Astrocyte of the spinal cord (primary cell): ENCODE data around the gene BAZ1A.
A peak's percentile ranks its signal among the peaks of the same experiment; 100 is the strongest.

ENCODE experiments used
- DNase-seq: peaks from one replicate; pipeline ENCODE4 v3.0.0; 2011; ENCODE audit warnings: low read depth, low spot score
- H3K4me3 ChIP-seq: 2 replicates; pipeline ENCODE4 v1.5.1; 2011; ENCODE audit warnings: low read depth, mild to moderate bottlenecking, low read length, moderate library complexity
- in situ Hi-C: cut with HindIII; loops from 2 replicates; pipeline ENCODE4 v1.10.0; 2017; ENCODE audit warnings: low sequenced_read_pairs
- TF ChIP-seq, protein P1 (sequence below): IDR thresholded peaks from 2 replicates; pipeline ENCODE4 v1.5.1; 2012; ENCODE audit warnings: low read depth, mild to moderate bottlenecking, low read length, inconsistent platforms

BAZ1A gene

DNA sequence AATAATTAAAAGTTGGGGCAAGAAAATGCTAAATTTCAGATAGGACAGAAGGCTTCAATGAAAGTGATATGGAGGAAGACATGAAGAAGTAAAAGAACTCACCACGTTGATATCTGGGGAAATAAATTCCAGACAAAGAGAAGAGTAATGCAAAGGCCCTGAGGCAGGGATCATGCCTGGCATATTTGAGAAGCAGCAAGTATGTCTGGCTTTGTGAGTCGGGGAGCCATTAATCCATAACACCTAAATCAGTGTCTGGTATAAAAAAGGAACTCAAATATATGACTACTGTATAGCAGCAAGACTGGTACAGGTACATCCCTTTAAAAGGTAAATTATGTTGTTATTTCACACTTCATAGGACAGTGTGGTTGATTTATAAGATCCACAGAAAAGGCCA, 16.4 kb downstream of the BAZ1A start:
- DNase-seq = no peak
- TF ChIP-seq, protein P1, sequence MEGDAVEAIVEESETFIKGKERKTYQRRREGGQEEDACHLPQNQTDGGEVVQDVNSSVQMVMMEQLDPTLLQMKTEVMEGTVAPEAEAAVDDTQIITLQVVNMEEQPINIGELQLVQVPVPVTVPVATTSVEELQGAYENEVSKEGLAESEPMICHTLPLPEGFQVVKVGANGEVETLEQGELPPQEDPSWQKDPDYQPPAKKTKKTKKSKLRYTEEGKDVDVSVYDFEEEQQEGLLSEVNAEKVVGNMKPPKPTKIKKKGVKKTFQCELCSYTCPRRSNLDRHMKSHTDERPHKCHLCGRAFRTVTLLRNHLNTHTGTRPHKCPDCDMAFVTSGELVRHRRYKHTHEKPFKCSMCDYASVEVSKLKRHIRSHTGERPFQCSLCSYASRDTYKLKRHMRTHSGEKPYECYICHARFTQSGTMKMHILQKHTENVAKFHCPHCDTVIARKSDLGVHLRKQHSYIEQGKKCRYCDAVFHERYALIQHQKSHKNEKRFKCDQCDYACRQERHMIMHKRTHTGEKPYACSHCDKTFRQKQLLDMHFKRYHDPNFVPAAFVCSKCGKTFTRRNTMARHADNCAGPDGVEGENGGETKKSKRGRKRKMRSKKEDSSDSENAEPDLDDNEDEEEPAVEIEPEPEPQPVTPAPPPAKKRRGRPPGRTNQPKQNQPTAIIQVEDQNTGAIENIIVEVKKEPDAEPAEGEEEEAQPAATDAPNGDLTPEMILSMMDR = no peak
- H3K4me3 ChIP-seq = no peak overlapping the region
- in situ Hi-C loops = no loop called here

DNA sequence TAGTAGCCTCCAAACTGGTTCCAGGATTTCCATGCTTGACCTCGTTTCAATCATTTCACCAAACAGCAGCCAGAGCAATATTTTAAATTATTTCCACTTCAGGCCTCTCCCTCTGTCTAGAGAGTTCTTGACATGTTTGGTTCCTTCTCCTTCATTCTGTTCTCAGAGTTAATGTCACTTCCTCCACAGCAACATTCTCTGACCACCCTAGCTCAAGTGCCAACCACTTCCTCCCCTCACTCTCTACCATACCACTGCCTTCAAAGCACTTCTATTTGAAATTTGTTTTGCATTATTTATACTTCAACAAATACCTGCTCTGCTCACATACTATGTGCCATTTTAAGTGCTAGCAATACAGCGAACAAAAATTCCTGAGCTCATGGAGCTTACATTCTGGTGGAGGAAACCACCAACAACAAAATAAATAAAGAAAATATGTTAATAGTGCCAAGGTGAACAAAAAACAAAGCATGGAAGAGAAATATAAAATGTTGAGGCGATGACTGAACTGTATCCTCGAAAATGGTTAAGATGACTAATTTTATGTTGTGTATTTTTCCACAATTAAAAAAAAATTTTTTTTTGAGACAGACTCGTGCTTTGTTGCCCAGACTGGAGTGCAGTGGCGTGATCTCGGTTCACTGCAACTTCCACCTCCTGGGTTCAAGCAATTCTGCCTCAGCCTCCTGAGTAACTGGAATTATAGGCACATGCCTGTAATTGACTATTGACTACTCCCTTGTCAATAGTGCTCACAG, 17.3 kb downstream of the BAZ1A start:
- TF ChIP-seq, protein P1 = no peak
- in situ Hi-C loops = no loop called here
- H3K4me3 ChIP-seq = no peak overlapping the region
- no peak for DNase-seq

DNA sequence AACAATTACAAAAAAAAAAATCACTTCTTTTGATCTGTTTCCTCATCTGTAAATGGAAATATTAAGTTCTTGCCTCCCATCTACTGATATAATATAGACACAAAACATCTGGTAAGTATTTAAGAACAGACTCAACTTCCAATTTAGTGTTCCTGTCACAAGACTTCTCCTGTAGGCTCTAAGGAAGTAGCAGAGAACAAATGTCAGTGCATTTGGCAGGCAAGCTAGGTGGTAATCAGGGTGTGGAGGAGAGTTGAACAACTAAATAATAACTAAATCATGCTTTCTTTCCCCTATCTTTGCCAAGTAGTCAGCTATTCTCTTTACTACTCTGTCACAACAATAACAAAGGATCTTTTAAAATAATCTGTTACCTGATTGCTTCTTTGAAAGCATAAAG, 22.1 kb downstream of the BAZ1A start:
- no peak overlapping the region for H3K4me3 ChIP-seq
- TF ChIP-seq, protein P1 = no peak
- DNase-seq = no peak
- in situ Hi-C loops = no loop called here

DNA sequence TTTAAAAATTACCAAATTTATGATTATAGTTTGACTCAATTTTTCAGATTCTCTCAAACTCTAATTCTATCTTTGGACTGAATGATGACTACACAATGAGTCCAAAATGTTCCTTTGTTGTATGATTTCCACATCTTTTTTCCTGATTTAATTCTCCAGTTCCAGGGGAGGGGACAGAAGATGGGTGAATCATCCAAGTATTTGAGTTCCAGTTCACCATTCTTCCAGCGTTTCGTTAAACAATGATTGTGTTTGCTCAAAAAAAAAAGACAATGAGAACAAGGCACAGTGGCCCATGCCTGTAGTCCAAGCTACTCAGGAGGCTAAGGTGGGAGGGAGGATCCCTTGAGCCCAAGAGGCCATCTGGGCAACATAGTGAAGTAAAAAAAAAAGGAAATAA, 23.8 kb downstream of the BAZ1A start:
- H3K4me3 ChIP-seq = no peak overlapping the region
- DNase-seq = peak; percentile 38
- in situ Hi-C loops = no loop called here
- TF ChIP-seq, protein P1 = no peak

DNA sequence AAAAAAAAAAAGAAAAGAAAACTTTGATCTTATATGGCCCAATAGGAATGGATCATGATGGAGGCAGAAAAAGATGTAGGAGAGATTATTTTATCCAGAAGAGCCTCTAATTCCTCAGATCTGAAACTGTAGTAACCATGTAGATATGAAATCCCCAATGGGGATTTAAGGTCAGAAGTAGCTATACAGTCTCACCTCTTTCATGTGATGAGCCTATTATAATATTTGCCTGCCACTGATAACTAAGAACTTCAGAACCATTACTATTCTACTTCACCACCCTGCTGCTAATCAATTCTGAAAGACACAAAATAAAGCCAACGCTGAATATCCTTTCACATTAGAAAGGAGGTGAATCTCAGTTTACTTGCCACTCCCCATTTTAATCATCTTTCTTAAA, 29.3 kb downstream of the BAZ1A start:
- TF ChIP-seq, protein P1 = no peak
- no peak for DNase-seq
- in situ Hi-C loops = no loop called here
- H3K4me3 ChIP-seq = no peak overlapping the region

DNA sequence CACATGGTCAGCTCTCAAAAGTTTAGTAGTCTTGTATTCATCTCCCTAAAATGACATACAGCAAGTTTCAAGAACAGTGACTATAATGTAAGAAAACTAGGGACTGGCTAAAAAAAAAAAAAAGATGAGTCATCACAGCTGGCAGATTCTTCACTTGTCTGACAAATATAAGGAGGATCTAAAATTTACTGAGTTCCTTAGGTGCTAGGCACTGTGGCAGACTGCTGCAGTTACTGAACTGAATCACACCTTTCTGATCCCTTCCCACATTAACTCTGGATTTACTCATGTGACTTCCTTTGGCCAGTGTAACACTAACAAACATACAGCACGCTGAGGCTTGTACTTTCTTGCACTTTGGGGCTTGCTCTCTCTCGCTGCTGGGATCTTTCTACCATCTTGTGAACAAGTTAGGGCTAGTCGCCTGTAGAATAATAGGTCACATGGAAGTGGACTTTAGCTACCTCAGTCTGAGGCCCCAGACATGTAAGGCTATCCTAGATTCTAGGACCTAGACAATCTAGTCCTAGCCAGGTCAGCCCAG, 32.1 kb downstream of the BAZ1A start:
- TF ChIP-seq, protein P1 = no peak
- no peak overlapping the region for H3K4me3 ChIP-seq
- peak; percentile 78 for DNase-seq
- in situ Hi-C loops = no loop called here
